NCI-H1417 (cell line): ENCODE results near the gene KISS1R.
A peak's percentile ranks its signal among the peaks of the same experiment; 100 is the strongest.

Experiments used
- DNase-seq, 3 experiments: peaks; one replicate each; lab custom pipeline; 2025; lab: John Stamatoyannopoulos, UW

KISS1R gene

DNA sequence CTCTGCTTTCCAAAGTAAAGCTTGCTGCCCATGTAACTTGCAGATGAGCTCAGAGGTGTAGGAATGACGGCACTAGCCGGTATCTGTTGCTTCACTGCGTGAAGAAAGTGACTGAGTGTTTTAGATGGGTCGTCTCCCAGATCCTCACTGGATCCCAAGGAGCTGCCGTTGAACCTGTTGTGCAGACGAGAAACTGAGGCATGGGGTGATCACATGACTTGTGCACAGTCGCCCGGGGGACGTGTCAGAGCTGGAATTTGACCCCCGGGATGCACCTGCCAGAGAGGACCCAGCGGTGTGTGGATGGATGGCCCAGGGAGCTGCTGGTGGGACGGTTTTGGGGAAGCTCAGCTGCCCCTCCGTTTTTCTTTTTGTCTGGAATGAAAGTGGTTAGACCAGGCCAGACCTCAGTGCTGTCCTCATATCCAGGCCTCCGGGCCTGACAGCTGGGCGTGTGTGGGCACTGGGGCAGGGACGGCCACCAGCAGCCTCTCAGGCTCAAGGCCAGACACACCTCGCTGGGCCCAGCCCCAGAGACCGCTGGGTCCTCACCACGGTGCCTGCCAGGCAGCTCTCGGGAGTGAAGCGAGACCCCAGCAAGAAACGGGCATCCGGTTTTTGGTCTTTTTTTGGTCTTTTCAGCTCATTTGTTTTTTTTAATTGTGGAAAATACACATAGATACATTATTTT, 21.2 kb downstream of the KISS1R start:
- DNase-seq, result no peak

DNA sequence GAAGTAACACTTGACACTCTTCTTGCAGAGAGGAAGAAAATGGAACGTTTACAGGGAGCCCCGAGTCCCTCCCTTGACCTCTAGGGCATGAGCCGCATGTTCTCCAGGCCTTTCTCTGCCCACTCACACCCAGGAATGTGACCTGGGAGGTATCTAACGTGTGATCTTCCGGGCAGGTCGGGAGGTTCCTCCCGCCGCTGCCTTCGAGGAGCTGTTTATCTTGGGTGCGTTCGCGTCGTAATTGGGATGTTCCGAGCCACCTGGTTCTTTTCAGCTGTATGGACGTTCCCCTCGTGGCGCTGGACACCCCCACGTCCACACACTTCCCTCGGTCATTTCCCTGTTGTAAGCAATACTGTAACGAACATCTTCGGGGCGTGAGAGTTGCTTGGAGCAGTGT, 22.3 kb downstream of the KISS1R start:
- no peak for DNase-seq

DNA sequence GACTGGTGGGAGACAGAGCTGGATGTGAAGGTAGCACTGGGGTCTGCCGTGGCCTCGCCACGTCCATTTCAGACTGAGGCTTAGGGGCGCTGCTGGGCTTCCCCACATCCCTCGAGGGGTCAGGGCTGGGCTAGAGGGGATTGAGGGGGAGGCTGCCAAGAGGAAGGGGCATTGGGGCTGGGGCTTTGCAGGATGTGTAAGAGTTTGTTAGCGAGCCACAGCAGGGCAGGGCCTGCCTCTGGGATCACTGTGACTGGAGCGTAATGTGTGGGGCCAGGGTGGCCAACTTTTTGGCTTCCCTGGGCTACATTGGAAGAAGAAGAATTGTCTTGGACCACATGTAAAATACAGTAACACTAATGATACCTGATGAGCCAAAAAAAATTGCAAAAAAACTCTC, 22.8 kb downstream of the KISS1R start:
- DNase-seq, result no peak

DNA sequence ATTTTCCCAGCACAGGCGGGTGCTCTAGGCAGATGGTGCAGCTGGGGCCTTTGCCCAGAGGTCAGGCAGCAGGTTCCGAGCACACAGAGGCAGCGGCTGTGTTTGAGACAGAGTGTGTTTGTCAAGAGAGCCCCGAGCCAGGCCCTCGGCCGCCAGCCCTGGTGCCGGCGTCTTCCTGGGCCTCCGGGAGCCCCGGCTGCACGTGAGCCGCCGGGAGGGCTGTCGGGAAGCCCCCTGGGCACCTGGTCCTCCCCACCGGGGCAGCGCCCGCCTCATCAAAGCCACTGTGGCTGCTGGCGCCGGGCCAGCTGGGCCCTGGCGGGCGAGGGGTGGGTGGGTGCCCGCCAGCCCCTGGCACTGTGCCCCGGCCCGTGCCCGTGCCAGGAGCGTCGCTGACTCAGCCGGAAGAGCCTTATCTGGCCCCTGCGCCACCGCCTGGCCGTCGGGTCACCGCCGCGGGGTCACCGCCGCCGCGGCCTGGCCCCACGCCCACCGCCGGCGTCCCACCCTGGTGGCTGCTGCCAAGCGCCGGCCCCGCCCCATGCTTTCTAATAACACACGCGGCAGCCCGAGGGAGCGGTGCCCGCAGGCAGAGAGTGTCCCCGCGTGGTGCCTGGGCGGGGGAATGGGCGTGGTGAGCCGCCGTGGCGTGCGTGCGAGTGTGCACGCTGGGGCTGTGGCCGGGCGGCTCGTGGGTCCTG, 23.6 kb downstream of the KISS1R start:
- peak in 2 of 3 experiments; percentile 90 to 97 for DNase-seq

DNA sequence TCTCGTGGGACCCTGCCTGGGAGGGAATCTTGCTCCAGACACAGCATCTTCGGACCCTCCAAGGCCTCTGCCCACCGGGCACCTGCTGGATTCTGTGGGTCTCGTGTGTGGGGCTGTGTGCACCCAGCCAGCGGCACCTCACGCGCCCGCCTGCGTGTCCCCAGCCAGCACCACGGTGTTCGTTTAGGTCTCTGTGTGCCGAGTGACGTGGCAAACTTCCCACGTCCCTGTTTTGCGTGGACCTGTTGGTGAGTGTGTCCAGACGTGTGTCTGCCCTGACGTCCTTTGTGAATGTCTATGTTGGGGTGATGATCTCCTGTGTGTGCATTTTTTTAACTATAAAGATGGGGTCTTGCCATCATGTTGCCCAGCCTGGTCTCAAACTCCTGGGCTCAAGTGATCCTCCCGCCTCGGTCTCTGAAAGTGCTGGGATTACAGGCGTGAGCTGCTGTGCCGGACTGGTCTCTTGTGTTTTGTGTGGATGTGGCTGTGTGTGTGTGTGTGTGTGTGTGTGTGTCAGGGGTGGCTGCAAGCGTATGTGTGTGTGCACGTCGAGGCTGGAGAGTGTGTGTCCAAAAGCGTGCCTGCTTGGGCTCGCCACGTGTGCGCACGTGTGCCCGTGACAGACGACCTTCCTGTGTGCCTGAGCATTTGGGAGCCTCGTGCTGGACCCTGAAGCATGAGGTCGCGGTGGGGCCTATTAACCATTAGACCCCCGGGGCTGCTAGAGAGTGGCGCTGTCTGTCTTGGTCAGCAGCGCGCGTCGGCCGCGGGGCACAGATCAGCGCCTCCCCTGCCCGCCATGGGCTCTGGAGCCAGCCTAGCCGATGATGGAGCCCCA, 24.4 kb downstream of the KISS1R start:
- DNase-seq, result no peak

DNA sequence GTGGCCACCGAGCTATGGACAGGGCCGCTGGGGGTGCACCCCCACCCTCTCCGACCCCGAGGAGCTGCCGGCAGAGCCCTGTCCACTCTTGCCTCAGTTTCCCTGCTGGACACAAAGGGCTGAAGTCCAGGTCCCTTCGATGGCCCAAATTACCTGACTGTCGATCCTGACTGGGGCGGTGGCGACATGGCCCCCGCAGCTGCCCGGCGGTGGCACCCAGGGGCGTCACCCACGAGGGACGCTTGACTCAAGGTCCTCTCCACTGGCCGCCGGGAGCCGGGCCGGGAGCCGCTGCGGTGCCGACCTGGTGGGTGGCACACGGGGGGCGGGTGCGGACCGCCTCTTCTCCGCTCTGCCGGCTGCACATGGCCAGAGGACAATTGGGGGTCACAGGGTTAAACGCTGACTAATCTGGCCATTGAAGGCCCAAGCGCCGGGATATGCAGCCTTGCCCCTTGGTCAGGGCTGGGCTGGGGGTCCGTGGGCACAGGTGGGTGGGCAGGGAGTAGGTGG, 25.1 kb downstream of the KISS1R start:
- DNase-seq, result no peak

DNA sequence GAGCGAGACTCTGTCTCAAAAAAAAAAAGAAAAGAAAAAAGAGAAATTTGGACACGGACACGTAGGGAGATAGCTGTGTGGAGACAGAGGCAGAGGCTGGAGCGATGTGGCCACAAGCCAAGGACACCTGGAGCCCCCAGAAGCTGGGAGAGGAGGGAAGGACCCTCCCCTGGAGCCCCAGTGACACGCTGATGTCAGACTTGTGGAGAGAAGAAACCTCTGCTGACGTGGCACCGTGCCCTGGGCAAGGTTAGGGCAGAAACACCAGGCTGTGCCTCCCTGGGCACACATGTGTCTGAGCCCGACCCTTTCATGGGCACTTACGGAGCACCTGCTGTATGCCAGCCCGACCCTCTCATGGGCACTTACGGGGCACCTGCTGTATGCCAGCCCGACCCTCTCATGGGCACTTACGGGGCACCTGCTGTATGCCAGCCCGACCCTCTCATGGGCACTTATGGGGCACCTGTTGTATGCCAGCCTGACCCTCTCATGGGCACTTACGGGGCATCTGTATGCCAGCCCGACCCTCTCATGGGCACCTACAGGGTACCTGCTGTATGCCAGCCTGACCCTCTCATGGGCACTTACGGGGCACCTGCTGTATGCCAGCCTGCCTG, 26.5 kb downstream of the KISS1R start:
- DNase-seq, result no peak

DNA sequence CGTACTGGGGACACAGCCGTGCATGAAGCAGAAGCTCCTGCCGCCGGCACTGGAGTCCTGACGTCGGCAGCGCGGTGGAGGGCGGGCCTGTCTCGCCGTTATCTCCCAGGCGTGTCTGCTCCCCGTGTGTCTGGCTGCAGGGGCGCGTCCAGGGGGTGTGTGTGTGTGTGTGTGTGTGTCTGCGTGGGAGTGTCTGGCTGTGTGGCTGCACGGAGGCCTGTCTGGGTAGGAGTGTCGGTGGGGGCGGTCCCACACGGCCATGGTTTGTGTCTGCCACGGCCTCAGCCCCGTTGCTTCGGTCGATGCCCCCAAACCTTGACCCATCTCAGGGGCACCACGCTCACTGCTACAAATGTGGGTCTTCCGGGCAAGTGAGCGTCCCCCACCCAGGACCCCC, 27.0 kb downstream of the KISS1R start:
- no peak for DNase-seq

DNA sequence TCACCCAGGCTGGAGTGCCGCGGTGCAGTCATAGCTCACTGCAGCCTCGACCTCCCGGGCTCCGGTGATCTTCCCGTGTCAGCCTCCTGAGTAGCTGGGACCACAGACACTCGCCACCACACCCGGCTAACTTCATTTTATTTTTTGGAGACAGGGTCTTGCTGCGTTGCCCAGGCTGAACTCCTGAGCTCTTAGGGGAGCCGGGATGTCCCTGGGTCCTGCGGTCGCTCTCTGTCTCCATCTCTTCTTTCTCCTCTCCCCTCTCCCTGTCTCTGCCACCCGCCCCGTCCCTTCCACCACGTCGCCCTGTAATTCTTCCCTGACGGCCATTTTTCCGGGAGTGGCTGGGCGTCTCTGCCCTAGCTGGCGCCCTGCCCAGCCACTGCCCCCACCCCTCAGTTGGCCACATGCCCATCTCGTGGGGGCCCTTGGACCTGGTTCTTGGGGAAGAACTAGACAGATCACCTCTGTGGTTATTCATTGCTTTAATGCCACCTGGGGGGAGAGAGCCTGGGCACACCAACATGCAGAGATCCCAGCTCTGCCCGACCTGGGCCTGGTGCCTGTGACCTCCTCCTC, 27.6 kb downstream of the KISS1R start:
- peak in 2 of 3 experiments; percentile 27 to 56 for DNase-seq

DNA sequence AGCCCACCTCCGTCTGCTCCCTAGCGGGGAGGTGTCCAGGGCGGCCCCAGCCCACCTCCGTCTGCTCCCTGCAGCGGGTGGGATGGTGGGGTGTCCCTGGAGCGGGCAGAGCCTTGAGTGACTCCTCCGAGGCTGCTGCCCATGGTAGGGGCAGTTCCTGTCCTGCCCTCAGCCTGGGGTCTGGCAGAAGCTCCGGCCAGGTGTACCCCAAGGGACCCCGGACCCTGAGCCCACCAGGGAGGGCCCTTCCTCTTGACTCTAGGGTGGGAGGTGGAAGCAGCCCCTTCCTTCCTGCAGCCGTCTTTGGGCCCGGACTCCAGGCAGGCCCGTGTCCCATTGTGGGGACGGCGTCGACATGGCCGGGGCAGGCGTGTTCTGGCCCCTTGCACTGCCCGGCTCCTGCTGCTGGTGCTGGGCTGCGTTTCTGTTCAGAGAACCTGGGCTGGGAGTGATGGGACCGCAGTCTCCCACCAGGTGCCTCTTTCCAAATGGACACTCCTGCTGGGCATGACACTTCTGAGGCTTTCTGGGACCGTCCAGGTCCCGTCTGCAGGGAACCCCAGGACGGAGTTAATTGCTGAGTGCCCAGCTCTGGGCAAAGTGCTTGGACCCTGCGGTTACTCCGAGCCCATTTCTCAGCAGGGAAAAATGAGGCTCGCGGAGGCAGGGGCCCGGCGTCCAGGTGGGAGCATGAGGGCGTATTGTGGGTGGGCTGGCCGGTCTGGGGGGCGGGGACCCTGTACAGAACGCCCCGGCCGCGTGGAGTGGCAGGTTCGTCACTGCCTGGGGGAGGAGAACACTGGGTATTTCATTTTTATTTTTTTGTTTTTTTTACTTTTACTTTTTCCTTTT, 28.5 kb downstream of the KISS1R start:
- DNase-seq, result no peak

DNA sequence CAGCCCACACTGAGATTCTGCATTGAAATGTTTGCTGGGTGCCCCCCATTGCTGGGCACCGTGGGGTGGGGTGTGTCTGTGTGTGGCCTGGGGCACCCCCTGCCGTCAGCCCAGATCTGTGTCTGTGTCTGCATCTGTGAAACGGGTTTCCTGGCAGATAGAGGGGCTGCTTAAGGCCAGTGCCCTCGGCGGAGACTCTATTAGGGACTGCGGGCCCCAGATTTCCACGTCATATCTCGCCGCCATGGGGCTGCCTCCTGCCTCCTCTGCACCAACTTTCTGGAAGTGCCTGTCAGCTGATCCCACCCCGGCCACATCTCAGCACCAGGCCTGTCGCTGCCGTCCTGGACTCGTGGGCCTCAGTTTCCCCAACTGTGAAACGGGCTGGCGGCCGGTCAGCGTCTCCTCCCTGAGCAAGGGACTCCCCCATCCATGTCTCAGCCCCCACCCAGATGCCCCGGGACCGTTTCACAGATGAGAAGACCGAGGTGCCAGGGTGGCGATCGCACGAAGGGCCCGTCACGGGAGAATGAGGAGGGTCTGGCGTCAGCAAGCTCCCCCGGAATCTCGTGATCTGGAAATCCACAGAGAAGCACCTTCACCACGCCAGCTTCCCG, 30.1 kb downstream of the KISS1R start:
- DNase-seq, result no peak

DNA sequence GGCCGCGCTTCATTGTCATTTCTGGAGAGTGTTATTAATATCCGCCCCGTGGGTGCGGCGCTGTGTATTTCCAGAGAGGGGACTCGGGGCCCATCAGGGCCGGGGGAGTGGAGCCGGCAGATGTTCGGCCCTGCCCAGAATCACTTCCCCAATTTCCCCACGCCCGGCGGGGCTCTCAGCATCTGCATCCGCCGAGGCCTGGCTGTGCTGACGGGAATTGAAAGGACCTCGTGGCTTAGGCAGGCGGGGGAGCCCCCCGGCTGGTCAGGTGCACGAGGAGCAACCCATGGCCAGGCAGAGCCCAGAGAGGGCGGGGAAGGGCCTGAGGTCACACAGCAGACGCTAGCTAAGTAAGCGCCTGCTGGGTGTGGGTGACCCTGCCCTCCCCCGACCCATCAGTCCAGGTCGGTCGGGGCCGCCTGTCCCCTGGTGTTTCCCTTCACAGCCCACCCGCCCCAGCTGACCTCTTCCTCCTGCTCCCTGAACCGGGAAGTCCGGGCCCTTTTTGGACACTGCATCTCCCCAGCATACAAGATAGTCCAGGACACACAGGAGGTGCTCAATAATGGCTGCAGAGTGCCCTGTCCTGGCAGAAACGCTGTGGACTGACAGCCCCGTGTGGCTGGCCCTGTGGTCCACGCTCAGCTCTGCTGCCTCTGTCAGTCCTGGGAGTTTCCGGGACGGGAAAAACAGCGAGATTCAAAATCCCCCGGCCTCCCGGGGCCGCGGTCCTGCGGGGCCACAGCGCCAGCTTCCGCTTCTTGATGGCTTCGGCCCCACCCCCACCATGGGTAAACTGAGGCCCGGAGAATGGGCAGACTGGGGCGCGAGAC, 30.8 kb downstream of the KISS1R start:
- no peak for DNase-seq

DNA sequence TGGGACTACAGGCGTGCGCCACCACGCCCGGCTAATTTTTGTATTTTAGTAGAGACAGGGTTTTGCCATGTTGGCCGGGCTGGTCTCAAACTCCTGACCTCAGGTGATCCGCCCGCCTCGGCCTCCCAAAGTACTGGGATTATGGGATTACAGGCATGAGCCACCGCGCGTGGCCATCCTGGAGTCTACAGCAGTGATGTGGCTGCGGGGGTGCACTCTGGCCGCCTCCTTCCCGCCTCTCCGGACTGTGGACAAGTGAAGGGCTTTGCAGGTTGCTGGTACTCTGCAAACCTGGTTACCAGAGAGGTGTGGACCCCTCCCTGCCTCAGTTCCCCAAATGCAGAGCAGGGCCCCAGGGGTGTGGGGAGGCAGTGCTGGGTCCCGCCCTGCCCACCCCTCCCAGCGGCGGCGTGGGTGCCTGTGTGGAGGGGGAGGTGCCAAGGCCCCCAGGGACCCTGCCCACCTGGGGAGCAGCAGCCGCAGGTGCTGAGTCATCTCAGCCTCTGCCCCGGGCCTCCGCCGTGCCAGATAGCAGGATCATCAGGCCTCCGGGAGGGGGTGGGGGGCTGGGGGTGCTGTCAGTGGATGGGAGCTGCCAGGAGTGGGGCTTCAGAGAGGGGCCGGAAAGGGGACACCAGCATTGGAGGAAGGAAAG, 31.8 kb downstream of the KISS1R start:
- no peak for DNase-seq

DNA sequence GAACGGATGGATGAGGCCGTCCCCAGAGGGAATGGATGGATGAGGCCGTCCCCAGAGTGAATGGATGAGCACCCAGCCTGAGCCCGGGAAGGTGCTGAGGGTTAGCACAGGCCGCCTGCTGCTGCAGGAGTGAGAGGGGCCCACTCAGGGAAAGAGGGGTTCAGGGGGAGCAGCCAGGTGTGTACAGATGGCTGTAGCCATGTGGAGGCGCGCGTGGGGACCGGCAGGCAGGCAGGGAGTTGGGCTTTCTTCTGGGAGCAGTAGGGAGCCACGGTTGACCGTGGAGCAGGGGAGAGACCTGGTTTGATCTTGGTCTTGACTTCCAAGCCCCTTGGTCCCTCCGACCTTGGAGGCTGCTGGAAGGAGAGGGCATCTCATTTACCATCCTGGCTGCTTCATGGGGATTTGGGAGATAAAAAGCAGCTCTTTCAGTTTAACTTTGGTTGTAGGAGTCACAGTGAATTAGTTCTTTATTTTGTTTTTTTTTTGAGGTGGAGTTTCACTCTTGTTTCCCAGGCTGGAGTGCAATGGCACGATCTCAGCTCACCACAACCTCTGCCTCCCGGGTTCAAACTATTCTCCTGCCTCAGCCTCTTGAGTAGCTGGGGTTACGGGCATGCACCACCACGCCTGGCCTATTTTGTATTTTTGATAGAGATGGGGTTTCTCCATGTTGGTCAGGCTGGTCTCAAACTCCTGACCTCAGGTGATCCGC, 33.4 kb downstream of the KISS1R start:
- no peak for DNase-seq

DNA sequence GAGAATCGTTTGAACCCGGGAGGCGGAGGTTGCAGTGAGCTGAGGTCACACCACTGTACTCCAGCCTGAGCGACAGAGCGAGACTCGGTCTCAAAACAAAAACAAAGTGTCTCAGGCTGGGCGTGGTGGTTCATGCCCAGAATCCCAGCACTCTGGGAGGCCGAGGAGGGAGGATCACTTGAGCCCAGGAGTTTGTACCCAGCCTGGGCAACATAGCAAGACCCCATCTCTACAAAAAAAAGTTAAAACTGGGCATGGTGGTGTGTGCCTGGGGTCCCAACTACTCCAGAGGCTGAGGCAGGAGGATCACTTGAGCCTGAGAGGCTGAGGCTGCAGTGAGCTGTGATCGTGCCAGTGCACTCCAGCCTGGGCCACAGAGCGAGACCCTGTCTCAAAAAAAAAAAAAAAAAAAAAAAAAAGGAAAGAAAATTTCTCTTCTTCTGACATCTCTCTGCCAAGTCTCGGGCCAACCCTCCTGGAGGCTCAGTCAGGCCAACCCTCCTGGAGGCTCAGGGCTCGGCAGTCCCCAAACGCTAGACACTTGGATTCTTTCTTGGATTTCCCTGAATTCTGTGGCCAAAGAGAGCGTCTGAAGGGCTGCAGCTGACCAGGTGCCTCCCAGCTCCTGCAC, 35.0 kb downstream of the KISS1R start:
- DNase-seq, result no peak

DNA sequence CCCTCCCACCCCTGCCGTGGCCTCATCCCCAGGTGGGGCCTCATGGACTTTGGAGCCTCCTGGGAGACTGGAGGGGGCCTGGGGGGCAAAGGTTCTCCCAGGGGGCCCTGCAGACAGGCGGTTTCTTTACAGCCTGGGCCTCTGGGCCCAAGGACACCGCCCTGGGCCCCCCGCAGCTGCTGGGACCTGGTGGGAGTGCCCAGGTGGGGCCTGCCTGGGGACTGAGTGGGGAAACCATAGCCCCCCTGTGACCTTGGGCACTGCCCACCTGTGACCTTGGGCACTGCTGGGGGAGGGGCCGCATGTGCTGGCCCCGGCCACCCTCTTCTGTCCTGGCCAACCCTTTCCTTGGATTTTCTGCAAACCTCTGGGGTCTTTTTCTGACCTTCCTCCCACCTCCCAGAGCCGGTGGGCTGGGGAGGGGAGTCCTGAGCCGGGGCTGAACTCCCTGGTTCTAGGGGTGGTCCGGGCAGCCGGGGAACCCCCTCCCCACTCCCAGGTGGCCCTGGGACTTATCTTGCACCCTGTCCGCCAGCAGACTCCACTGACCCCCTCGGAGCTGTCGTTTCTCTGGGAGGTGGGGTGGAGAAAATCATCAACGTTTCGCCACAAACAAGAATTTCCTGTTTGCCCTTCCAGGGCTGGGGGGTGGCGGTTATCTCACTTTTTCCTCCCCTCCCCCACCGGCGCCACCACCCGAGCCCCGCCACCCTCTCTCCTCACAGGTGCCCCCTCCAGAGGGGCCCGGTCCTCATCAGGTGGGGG, 35.7 kb downstream of the KISS1R start:
- DNase-seq, result peak in 2 of 3 experiments; percentile 26 to 49
